Upper lobe of left lung (tissue), 6 donors: ENCODE data around the gene PTCHD4. TPM values are rescaled to one million over a fixed set of nuclear protein-coding genes. Genes with fewer than 3 reads are reported as not detected.
"Not testable (repeated sequence)": the region's sequence is repeated elsewhere in the genome, so short reads cannot be mapped to it uniquely, and the experiment has no call there.

Experiments used
- ATAC-seq, 2 donors: fragments of 200-7000 bp; cut with Tn5 transposase; one replicate each; pipeline ENCODE4 v1.9.1; 2022; ENCODE audit warnings: mild to moderate bottlenecking in 2 of 2, moderate library complexity in 2 of 2; ENCODE audit not compliant: low FRiP score in 2 of 2
- DNase-seq, 2 donors: peaks; one replicate each; pipeline ENCODE4 v3.0.0-alpha.2; 2019 to 2020
- H3K27ac ChIP-seq, 4 donors: fragments of 200-600 bp; sonication (generic); one replicate each; pipeline ENCODE4 v1.5.1; 2016 to 2019
- H3K27me3 ChIP-seq, 4 donors: fragments of 200-600 bp; sonication (generic); one replicate each; pipeline ENCODE4 v1.5.1; 2017 to 2019
- H3K36me3 ChIP-seq, 4 donors: fragments of 200-600 bp; sonication (generic); one replicate each; pipeline ENCODE4 v1.5.1; 2016 to 2019
- H3K4me1 ChIP-seq, 4 donors: fragments of 200-600 bp; sonication (generic); one replicate each; pipeline ENCODE4 v1.5.1; 2018 to 2019
- H3K4me3 ChIP-seq, 4 donors: fragments of 200-600 bp; sonication (generic); one replicate each; pipeline ENCODE4 v1.5.1; 2017 to 2019; ENCODE audit warnings: mild to moderate bottlenecking in 2 of 4, moderate library complexity in 1 of 4
- H3K9me3 ChIP-seq, 4 donors: fragments of 200-600 bp; sonication (generic); one replicate each; pipeline ENCODE4 v1.5.1; 2018 to 2019
- EP300 ChIP-seq, 4 donors: sonication (generic); formaldehyde crosslinking; IDR thresholded peaks; one replicate each; pipeline ENCODE4 v1.5.1; 2017; ENCODE audit warnings: antibody characterized with exemption in 4 of 4, control low read depth in 2 of 4
- POLR2A ChIP-seq, 4 donors: fragments of 450-650 bp; IDR thresholded peaks; one replicate each; pipeline ENCODE4 v1.5.1; 2016 to 2017; ENCODE audit warnings: antibody characterized with exemption in 4 of 4, mild to moderate bottlenecking in 2 of 4
- POLR2AphosphoS5 ChIP-seq, 2 donors: sonication (generic); formaldehyde crosslinking; IDR thresholded peaks; one replicate each; pipeline ENCODE4 v1.5.1; 2017; ENCODE audit warnings: antibody characterized with exemption in 2 of 2
- WGBS, 2 donors: methylation state at CpG; one replicate each; pipeline ENCODE4 v1.1.5; 2017 to 2018; 5-methylcytosine and 5-hydroxymethylcytosine counted together
- total RNA-seq, 6 donors: library from RNA; depleted of rRNA in 4 of 6; stranded (reverse); fragments of >200 nt in 4 of 6; gene quantifications; one replicate each; pipeline versions ENCODE4 v1.1.0 to v1.2.1, GENCODE V29; 2016 to 2021
- TF ChIP-seq, protein P1 (sequence below), 6 experiments: fragments of 450-650 bp in 4 of 6; fragments of 200-600 bp in 2 of 6; sonication (generic) in 2 of 6; IDR thresholded peaks; one replicate each; pipeline ENCODE4 v1.5.1; 2016 to 2019; ENCODE audit warnings: antibody characterized with exemption in 6 of 6
- donor health status: DM: no; HTN: no; CAD: no; lungs with moderate emphysema.
- donor health status: DM: no; HTN: yes; CAD: no; lungs with severe emphysema.

Gene PTCHD4
- total RNA-seq, 6 donors from 2014 or later, result 0.15 to 2.1 (median 0.67) TPM

DNA sequence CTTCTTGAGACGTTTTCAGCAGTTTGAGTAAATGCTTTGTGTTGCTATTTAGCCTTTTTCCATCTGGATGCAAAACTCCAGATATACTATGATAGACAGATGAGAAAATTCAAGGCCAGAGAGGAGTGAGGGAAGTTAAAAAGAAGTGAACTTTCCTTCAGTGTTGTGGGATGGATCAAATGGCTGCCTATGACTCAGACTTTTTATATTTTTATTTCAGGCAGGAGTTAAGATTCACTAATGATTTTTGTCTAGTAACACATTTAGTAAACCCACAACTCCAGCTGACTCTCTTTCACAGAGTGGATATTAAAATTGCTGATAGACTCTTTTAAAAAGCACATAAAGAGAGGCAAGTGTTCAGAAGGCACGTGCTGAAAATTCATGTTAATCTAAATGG lies 23.2 kb upstream of the PTCHD4 start:
- H3K27me3 ChIP-seq, result no peaks in the 10 kb centered on the region
- no peak overlapping the region for H3K27ac ChIP-seq
- no peaks in the 10 kb centered on the region for H3K9me3 ChIP-seq
- ATAC-seq, result no peak
- H3K4me3 ChIP-seq, result no peak overlapping the region
- H3K36me3 ChIP-seq, result no peaks in the 10 kb centered on the region
- TF ChIP-seq, protein P1, sequence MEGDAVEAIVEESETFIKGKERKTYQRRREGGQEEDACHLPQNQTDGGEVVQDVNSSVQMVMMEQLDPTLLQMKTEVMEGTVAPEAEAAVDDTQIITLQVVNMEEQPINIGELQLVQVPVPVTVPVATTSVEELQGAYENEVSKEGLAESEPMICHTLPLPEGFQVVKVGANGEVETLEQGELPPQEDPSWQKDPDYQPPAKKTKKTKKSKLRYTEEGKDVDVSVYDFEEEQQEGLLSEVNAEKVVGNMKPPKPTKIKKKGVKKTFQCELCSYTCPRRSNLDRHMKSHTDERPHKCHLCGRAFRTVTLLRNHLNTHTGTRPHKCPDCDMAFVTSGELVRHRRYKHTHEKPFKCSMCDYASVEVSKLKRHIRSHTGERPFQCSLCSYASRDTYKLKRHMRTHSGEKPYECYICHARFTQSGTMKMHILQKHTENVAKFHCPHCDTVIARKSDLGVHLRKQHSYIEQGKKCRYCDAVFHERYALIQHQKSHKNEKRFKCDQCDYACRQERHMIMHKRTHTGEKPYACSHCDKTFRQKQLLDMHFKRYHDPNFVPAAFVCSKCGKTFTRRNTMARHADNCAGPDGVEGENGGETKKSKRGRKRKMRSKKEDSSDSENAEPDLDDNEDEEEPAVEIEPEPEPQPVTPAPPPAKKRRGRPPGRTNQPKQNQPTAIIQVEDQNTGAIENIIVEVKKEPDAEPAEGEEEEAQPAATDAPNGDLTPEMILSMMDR (IDR thresholded peaks at IDR 0.05), result no peak
- TF ChIP-seq POLR2A (IDR thresholded peaks at IDR 0.05) (no peak), POLR2AphosphoS5 (IDR thresholded peaks at IDR 0.05) (no peak), EP300 (IDR thresholded peaks at IDR 0.05) (no peak)
- WGBS, 2 donors, result 52 to 61% methylated on average over 2 of the region's 2 CpGs
- H3K4me1 ChIP-seq, result no peaks in the 10 kb centered on the region
- no peak for DNase-seq

GRCh38 chr6:48123601-48124000 lies 12.6 kb upstream of the PTCHD4 start:
- Histone ChIP-seq H3K9me3 (no peaks in the 10 kb centered on the region), H3K27me3 (no peaks in the 10 kb centered on the region), H3K27ac (no peak overlapping the region), H3K4me1 (no peaks in the 10 kb centered on the region), H3K36me3 (no peaks in the 10 kb centered on the region), H3K4me3 (no peak overlapping the region)
- WGBS, 2 donors, result 47 to 49% methylated on average over 4 of the region's 4 CpGs
- DNase-seq, result no peak
- TF ChIP-seq, protein P1 (IDR thresholded peaks at IDR 0.05), result no peak
- no peak for TF ChIP-seq EP300 (IDR thresholded peaks at IDR 0.05)
- TF ChIP-seq POLR2A (IDR thresholded peaks at IDR 0.05), result no peak
- TF ChIP-seq POLR2AphosphoS5 (IDR thresholded peaks at IDR 0.05), result no peak
- ATAC-seq, result no peak

DNA sequence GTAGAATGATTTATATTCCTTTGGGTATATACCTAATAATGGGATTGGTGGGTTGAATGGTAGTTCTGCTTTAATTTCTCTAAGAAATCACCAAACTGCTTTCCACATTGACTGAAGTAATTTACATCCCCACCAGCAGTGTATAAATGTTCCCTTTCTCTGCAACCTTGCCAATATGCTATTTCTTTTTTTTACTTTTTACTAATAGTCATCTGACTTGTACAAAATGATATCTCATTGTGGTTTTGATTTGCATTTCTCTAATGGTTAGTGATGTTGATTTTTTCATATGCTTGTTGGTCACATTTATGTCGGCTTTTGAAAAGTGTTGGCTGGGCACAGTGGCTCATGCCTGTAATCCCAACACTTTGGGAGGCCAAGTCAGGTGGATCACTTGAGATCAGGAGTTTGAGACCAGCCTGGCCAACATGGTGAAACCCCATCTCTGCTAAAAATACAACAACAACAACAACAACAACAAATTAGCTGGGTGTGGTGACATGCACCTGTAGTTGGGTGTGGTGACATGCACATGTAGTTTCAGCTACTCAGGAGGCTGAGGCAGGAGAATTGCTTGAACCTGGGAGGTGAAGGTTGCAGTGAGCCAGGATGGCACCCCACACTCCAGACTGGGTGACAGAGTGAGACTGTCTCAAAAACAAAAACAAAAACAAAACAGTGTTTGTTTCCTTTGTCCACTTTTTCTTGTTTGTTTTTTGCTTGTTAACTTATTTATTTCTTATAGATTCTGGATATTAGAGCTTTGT lies 11.2 kb upstream of the PTCHD4 start:
- not testable (repeated sequence) for H3K4me1 ChIP-seq, H3K9me3 ChIP-seq, DNase-seq, H3K36me3 ChIP-seq, ATAC-seq, H3K27ac ChIP-seq, H3K27me3 ChIP-seq, H3K4me3 ChIP-seq
- WGBS, 2 donors, result 93% methylated on average over 1 of the region's 1 CpG

- Histone ChIP-seq H3K27ac (no peak overlapping the region), H3K9me3 (no peaks in the 10 kb centered on the region), H3K4me1 (no peaks in the 10 kb centered on the region), H3K36me3 (no peaks in the 10 kb centered on the region), H3K4me3 (no peak overlapping the region), H3K27me3 (no peaks in the 10 kb centered on the region)
- ATAC-seq (no peak), DNase-seq (no peak)
- TF ChIP-seq EP300 (IDR thresholded peaks at IDR 0.05) (no peak), POLR2A (IDR thresholded peaks at IDR 0.05) (no peak), POLR2AphosphoS5 (IDR thresholded peaks at IDR 0.05) (no peak)
- TF ChIP-seq, protein P1 (IDR thresholded peaks at IDR 0.05), result no peak
- 80 to 88% methylated on average over 3 of the region's 3 CpGs for WGBS, 2 donors
Measured at GRCh38 chr6:48116699-48117645, 6.0 kb upstream of the PTCHD4 start.

GRCh38 chr6:48113130-48113529 lies 2.1 kb upstream of the PTCHD4 start:
- Histone ChIP-seq H3K27ac (no peak overlapping the region), H3K4me1 (no peaks in the 10 kb centered on the region), H3K36me3 (no peaks in the 10 kb centered on the region), H3K4me3 (no peak overlapping the region), H3K27me3 (no peaks in the 10 kb centered on the region), H3K9me3 (no peaks in the 10 kb centered on the region)
- no peak for ATAC-seq
- 63 to 79% methylated on average over 2 of the region's 2 CpGs for WGBS, 2 donors
- DNase-seq, result no peak
- TF ChIP-seq POLR2AphosphoS5 (IDR thresholded peaks at IDR 0.05), result no peak
- TF ChIP-seq EP300 (IDR thresholded peaks at IDR 0.05), result no peak
- TF ChIP-seq, protein P1 (IDR thresholded peaks at IDR 0.05), result no peak
- TF ChIP-seq POLR2A (IDR thresholded peaks at IDR 0.05), result no peak
